Heart left ventricle (tissue), 16 donors: ENCODE measurements around the gene PPM1L. TPM values are rescaled to one million over a fixed set of nuclear protein-coding genes. Genes with fewer than 3 reads are reported as not detected.

Experiments
- ATAC-seq, 4 donors: fragments of 200-7000 bp; cut with Tn5 transposase; one replicate each; pipeline ENCODE4 v1.9.1; 2020 to 2022; ENCODE audit warnings: moderate library complexity in 4 of 4, mild to moderate bottlenecking in 3 of 4, moderate number of reproducible peaks in 1 of 4
- DNase-seq, 5 donors: peaks; one replicate each; pipeline ENCODE4 v3.0.0-alpha.2; 2020
- H3K27ac ChIP-seq, 12 donors: fragments of 200-600 bp; sonication (generic) in 4 of 12; one replicate each; pipeline versions ENCODE4 v1.5.0 to v1.8.0; 2016 to 2022; ENCODE audit warnings: mild to moderate bottlenecking in 2 of 12
- H3K27me3 ChIP-seq, 9 donors: fragments of 200-600 bp; sonication (generic) in 2 of 9; one replicate each; pipeline versions ENCODE4 v1.5.1 to v1.8.0; 2016 to 2022; ENCODE audit warnings: mild to moderate bottlenecking in 3 of 9
- H3K36me3 ChIP-seq, 9 donors: fragments of 200-600 bp; sonication (generic) in 2 of 9; one replicate each; pipeline versions ENCODE4 v1.5.0 to v1.8.0; 2018 to 2022; ENCODE audit warnings: mild to moderate bottlenecking in 2 of 9
- H3K4me1 ChIP-seq, 12 donors: fragments of 200-600 bp; sonication (generic) in 4 of 12; one replicate each; pipeline versions ENCODE4 v1.5.0 to v1.8.0; 2016 to 2022; ENCODE audit warnings: mild to moderate bottlenecking in 3 of 12
- H3K4me3 ChIP-seq, 12 donors: fragments of 200-600 bp; sonication (generic) in 4 of 12; one replicate each; pipeline versions ENCODE4 v1.5.0 to v1.8.0; 2017 to 2022; ENCODE audit warnings: mild to moderate bottlenecking in 9 of 12, moderate library complexity in 4 of 12
- H3K9me3 ChIP-seq, 12 donors: fragments of 200-600 bp; sonication (generic) in 4 of 12; one replicate each; pipeline versions ENCODE4 v1.5.0 to v1.8.0; 2016 to 2022; ENCODE audit warnings: mild to moderate bottlenecking in 1 of 12
- CTCF ChIP-seq, 12 donors: fragments of 200-600 bp; sonication (generic) in 4 of 12; IDR thresholded peaks; one replicate each; pipeline versions ENCODE4 v1.5.0 to v1.8.0; 2018 to 2022; ENCODE audit warnings: antibody characterized with exemption in 12 of 12, mild to moderate bottlenecking in 5 of 12
- POLR2A ChIP-seq, 2 donors: fragments of 450-650 bp; IDR thresholded peaks; one replicate each; pipeline ENCODE4 v1.6.1; 2017; ENCODE audit warnings: antibody characterized with exemption in 2 of 2, mild to moderate bottlenecking in 2 of 2, moderate library complexity in 2 of 2
- WGBS, 4 donors: extraction: QIAGEN DNeasy Blood & Tissue Kit in 2 of 4; methylation state at CpG; one replicate each; pipeline versions ENCODE4 v1.1.5 to v1.1.7; 2013 to 2018; 5-methylcytosine and 5-hydroxymethylcytosine counted together
- intact Hi-C, 10 donors: fragments of 100-400 bp; cut with DNase I; formaldehyde crosslinking; loops; one replicate each; pipeline versions ENCODE4 v1.11.1 to v1.14.2; 2022
- polyA plus RNA-seq, 2 donors: library from polyadenylated mRNA; stranded (reverse); fragments of 200-250 nt; gene quantifications; one replicate each; pipeline ENCODE4 v1.2.3, GENCODE V29; 2013
- total RNA-seq, 9 donors: library from RNA; depleted of rRNA in 2 of 9; stranded (reverse); fragments of >200 nt in 2 of 9; fragmentation: NEBNext Ultra II Directional in 3 of 9; extraction: Animal tissue kit (Norgen Biotek cat#: 25700) in 3 of 9; gene quantifications; one replicate each; pipeline versions ENCODE4 v1.1.0 to v1.2.4, GENCODE V29; 2016 to 2023
- donor health status: ischemic (EF 13 %, LVEDD 7.1; RV severe dilation, severe dysfunction).
- donor health status: healthy with polysubstance abuse.
- donor health status: DM: no; HTN: yes; CAD: no.
- donor health status: DM: no; HTN: no; CAD: no.
- donor health status: ischemic (EF 25% LVEDD 6.9; RV normal size, moderate dysfunction).
- donor health status: ischemic (EF 25% LVEDD 5.7; RV mildly dilated, moderate dysfunction).
- donor health status: healthy.
- donor health status: DM: yes; HTN: yes; CAD: no.
- donor health status: ischemic (EF 35%, LVEDD 5.7; RV mildly dilated, moderate dysfunction).
- donor health status: nonischemic (EF 11% LVEDD 7.7; RV severe dilation, severe dysfunction).
- donor health status: DM: yes; HTN: yes; CAD: no.
- donor health status: PGD.
- donor health status: ischemic (EF 29% LVEDD 5.4; RV normal size, mild dysfunction).
- donor health status: nonischemic (EF 23%, LVEDD 6.1; RV moderate dilation, normal function).

The PPM1L gene
- total and polyA plus RNA-seq, 11 donors = 6.2 to 89.6 (median 41.7) TPM

GRCh38 chr3:160796089-160796812 lies 40.2 kb downstream of the PPM1L start:
- Histone ChIP-seq H3K27ac (peak overlapping the region in 8 of 12 donors; percentile 9 to 66 (median 34)), H3K4me1 (peaks cover 0 to 45% (median 19%) of the 10 kb centered on the region in 12 donors), H3K4me3 (no peak overlapping the region), H3K27me3 (no peaks in the 10 kb centered on the region), H3K9me3 (no peaks in the 10 kb centered on the region), H3K36me3 (no peaks in the 10 kb centered on the region)
- intact Hi-C loops = loop anchor here in 1 of 10 donors (1.0 kb wide), 1 partner anchor 41 kb away; no protein-coding TSS in a partner anchor
- whole genome bisulfite sequencing, 4 donors = 37 to 55% (median 46%) methylated on average over 4 of the region's 4 CpGs
- DNase-seq = no peak
- ATAC-seq = peak; percentile 29 to 63 (median 54)
- TF ChIP-seq CTCF (IDR thresholded peaks at IDR 0.05) (no peak), POLR2A (IDR thresholded peaks at IDR 0.05) (no peak)

- no peak overlapping the region for H3K4me3 ChIP-seq
- no peaks in the 10 kb centered on the region for H3K9me3 ChIP-seq
- ATAC-seq (peak; percentile 44 to 80 (median 60)), DNase-seq (no peak)
- TF ChIP-seq CTCF (IDR thresholded peaks at IDR 0.05) = no peak
- TF ChIP-seq POLR2A (IDR thresholded peaks at IDR 0.05) = no peak
- 38 to 69% (median 54%) methylated on average over 1 of the region's 1 CpG for WGBS, 4 donors
- H3K36me3 ChIP-seq = no peaks in the 10 kb centered on the region
- intact Hi-C loops = loop anchor here in 1 of 10 donors (1.0 kb wide), 1 partner anchor 41 kb away; no protein-coding TSS in a partner anchor
- peak overlapping the region in 9 of 12 donors; percentile 9 to 66 (median 32) for H3K27ac ChIP-seq
- peaks cover 0 to 51% (median 22%) of the 10 kb centered on the region in 12 donors for H3K4me1 ChIP-seq
- H3K27me3 ChIP-seq = no peaks in the 10 kb centered on the region
Observed at GRCh38 chr3:160796813-160797164, 40.8 kb downstream of the PPM1L start.

- WGBS, 4 donors = 73 to 80% (median 77%) methylated on average over 3 of the region's 3 CpGs
- ATAC-seq (no peak), DNase-seq (no peak)
- Histone ChIP-seq H3K9me3 (no peaks in the 10 kb centered on the region), H3K4me1 (peaks cover 0 to 56% (median 28%) of the 10 kb centered on the region in 12 donors), H3K27me3 (no peaks in the 10 kb centered on the region), H3K36me3 (no peaks in the 10 kb centered on the region), H3K27ac (peak overlapping the region in 7 of 12 donors; percentile 8 to 66 (median 25)), H3K4me3 (no peak overlapping the region)
- TF ChIP-seq POLR2A (IDR thresholded peaks at IDR 0.05) (no peak), CTCF (IDR thresholded peaks at IDR 0.05) (no peak)
- intact Hi-C loops = no loop called here
Observed at GRCh38 chr3:160797356-160797755, 41.3 kb downstream of the PPM1L start.

GRCh38 chr3:160801386-160802118 lies 45.5 kb downstream of the PPM1L start:
- DNase-seq (peak in 4 of 5 donors; percentile 53 to 68 (median 60)), ATAC-seq (peak; percentile 83 to 89 (median 86))
- no peaks in the 10 kb centered on the region for H3K9me3 ChIP-seq
- peak overlapping the region in 9 of 12 donors; percentile 3 to 43 (median 27) for H3K4me3 ChIP-seq
- H3K27ac ChIP-seq = peak overlapping the region; percentile 58 to 90 (median 84)
- TF ChIP-seq POLR2A (IDR thresholded peaks at IDR 0.05) (no peak), CTCF (IDR thresholded peaks at IDR 0.05) (no peak)
- WGBS, 4 donors = 12 to 14% (median 13%) methylated on average over 8 of the region's 8 CpGs
- H3K27me3 ChIP-seq = no peaks in the 10 kb centered on the region
- intact Hi-C loops = no loop called here
- no peaks in the 10 kb centered on the region for H3K36me3 ChIP-seq
- H3K4me1 ChIP-seq = peaks cover 0 to 53% (median 41%) of the 10 kb centered on the region in 12 donors
